ENCODE measurements around the gene MYDGF. TPM values are rescaled to one million over a fixed set of nuclear protein-coding genes. Genes with fewer than 3 reads are reported as not detected.
A peak's percentile ranks its signal among the peaks of the same experiment; 100 is the strongest.
"Not testable (repeated sequence)": the region's sequence is repeated elsewhere in the genome, so short reads cannot be mapped to it uniquely, and the experiment has no call there.

MYDGF gene
- total and polyA plus RNA-seq, 3 experiments from 2014 or later, result 83.2 to 146 (median 88.6) TPM

GRCh38 chr19:4689403-4689802, 19.3 kb upstream of the MYDGF start:
- H3K27ac Mint-ChIP-seq, result no peak overlapping the region
- H3K27me3 ChIP-seq (ENCODE audit: insufficient read depth, low read length, poor library complexity, severe bottlenecking), result no peaks in the 10 kb centered on the region
- H3K27ac ChIP-seq (ENCODE audit: low read depth, low read length), result no peak overlapping the region
- peaks cover under 1 to 71% (median 14%) of the 10 kb centered on the region in 3 donors for H3K36me3 Mint-ChIP-seq
- POLR2A ChIA-PET, result no interaction called here
- no peak for DNase-seq
- CTCF ChIA-PET, result interaction anchor here (1.5 kb wide), 1 partner anchor 12 kb away, joined by 3 read pairs; no protein-coding TSS in a partner anchor
- H3K9me3 ChIP-seq (ENCODE audit: low read length), result no peaks in the 10 kb centered on the region
- no peaks in the 10 kb centered on the region for H3K4me1 ChIP-seq (ENCODE audit: insufficient read depth, low read length)
- H3K4me3 Mint-ChIP-seq, result no peak overlapping the region
- no peaks in the 10 kb centered on the region for H3K27me3 Mint-ChIP-seq
- H3K4me3 ChIP-seq (ENCODE audit: low read length), result no peak overlapping the region
- H3K36me3 ChIP-seq (ENCODE audit: insufficient read depth, low read length), result peaks cover 33% of the 10 kb centered on the region
- no peaks in the 10 kb centered on the region for H3K4me1 Mint-ChIP-seq
- H3K9me3 Mint-ChIP-seq, result no peaks in the 10 kb centered on the region

- H3K4me3 Mint-ChIP-seq, result no peak overlapping the region
- no peak overlapping the region for H3K4me3 ChIP-seq (ENCODE audit: low read length)
- no peak for DNase-seq
- no peaks in the 10 kb centered on the region for H3K4me1 Mint-ChIP-seq
- H3K4me1 ChIP-seq (ENCODE audit: insufficient read depth, low read length), result no peaks in the 10 kb centered on the region
- CTCF ChIA-PET, result interaction anchor here (1.5 kb wide), 1 partner anchor 11 kb away, joined by 3 read pairs; no protein-coding TSS in a partner anchor
- H3K9me3 Mint-ChIP-seq, result no peaks in the 10 kb centered on the region
- H3K36me3 ChIP-seq (ENCODE audit: insufficient read depth, low read length), result peaks cover 25% of the 10 kb centered on the region
- H3K36me3 Mint-ChIP-seq, result peaks cover 0 to 71% (median 7%) of the 10 kb centered on the region in 3 donors
- H3K27ac Mint-ChIP-seq, result no peak overlapping the region
- no peak overlapping the region for H3K27ac ChIP-seq (ENCODE audit: low read depth, low read length)
- no peaks in the 10 kb centered on the region for H3K27me3 ChIP-seq (ENCODE audit: insufficient read depth, low read length, poor library complexity, severe bottlenecking)
- no peaks in the 10 kb centered on the region for H3K27me3 Mint-ChIP-seq
- H3K9me3 ChIP-seq (ENCODE audit: low read length), result no peaks in the 10 kb centered on the region
- POLR2A ChIA-PET, result interaction anchor here (0.5 kb wide), 1 partner anchor 141 kb away, joined by 3 read pairs; no protein-coding TSS in a partner anchor
Observed at GRCh38 chr19:4688587-4688986, 18.4 kb upstream of the MYDGF start.

GRCh38 chr19:4687396-4687795, 17.3 kb upstream of the MYDGF start:
- H3K27me3 Mint-ChIP-seq, result no peaks in the 10 kb centered on the region
- H3K4me3 Mint-ChIP-seq, result no peak overlapping the region
- H3K27ac Mint-ChIP-seq, result no peak overlapping the region
- peaks cover 0 to 64% (median 7%) of the 10 kb centered on the region in 3 donors for H3K36me3 Mint-ChIP-seq
- Histone ChIP-seq H3K27ac (ENCODE audit: low read depth, low read length) (no peak overlapping the region), H3K4me3 (ENCODE audit: low read length) (no peak overlapping the region), H3K4me1 (ENCODE audit: insufficient read depth, low read length) (no peaks in the 10 kb centered on the region), H3K9me3 (ENCODE audit: low read length) (no peaks in the 10 kb centered on the region), H3K27me3 (ENCODE audit: insufficient read depth, low read length, poor library complexity, severe bottlenecking) (no peaks in the 10 kb centered on the region), H3K36me3 (ENCODE audit: insufficient read depth, low read length) (peaks cover 15% of the 10 kb centered on the region)
- CTCF ChIA-PET, result no interaction called here
- DNase-seq, result no peak
- POLR2A ChIA-PET, result no interaction called here
- H3K9me3 Mint-ChIP-seq, result no peaks in the 10 kb centered on the region
- no peaks in the 10 kb centered on the region for H3K4me1 Mint-ChIP-seq

GRCh38 chr19:4686700-4687099, 16.6 kb upstream of the MYDGF start:
- Mint-ChIP-seq H3K9me3 (no peaks in the 10 kb centered on the region), H3K27ac (no peak overlapping the region), H3K4me1 (no peaks in the 10 kb centered on the region), H3K36me3 (peaks cover 0 to 62% (median 5%) of the 10 kb centered on the region in 3 donors), H3K27me3 (no peaks in the 10 kb centered on the region), H3K4me3 (no peak overlapping the region)
- Histone ChIP-seq H3K36me3 (ENCODE audit: insufficient read depth, low read length) (peaks cover 8% of the 10 kb centered on the region), H3K27me3 (ENCODE audit: insufficient read depth, low read length, poor library complexity, severe bottlenecking) (no peaks in the 10 kb centered on the region), H3K9me3 (ENCODE audit: low read length) (no peaks in the 10 kb centered on the region), H3K27ac (ENCODE audit: low read depth, low read length) (no peak overlapping the region), H3K4me1 (ENCODE audit: insufficient read depth, low read length) (no peaks in the 10 kb centered on the region), H3K4me3 (ENCODE audit: low read length) (no peak overlapping the region)
- no peak for DNase-seq
- ChIA-PET CTCF (no interaction called here), POLR2A (no interaction called here)

- Mint-ChIP-seq H3K4me3 (no peak overlapping the region), H3K9me3 (no peaks in the 10 kb centered on the region), H3K4me1 (no peaks in the 10 kb centered on the region), H3K36me3 (peaks cover 0 to 55% (median 0%) of the 10 kb centered on the region in 3 donors), H3K27me3 (no peaks in the 10 kb centered on the region), H3K27ac (peak overlapping the region in 2 of 8 donors; percentile 17 to 79)
- no peak overlapping the region for H3K27ac ChIP-seq (ENCODE audit: low read depth, low read length)
- peaks cover 4% of the 10 kb centered on the region for H3K36me3 ChIP-seq (ENCODE audit: insufficient read depth, low read length)
- no peaks in the 10 kb centered on the region for H3K4me1 ChIP-seq (ENCODE audit: insufficient read depth, low read length)
- ChIA-PET CTCF (no interaction called here), POLR2A (no interaction called here)
- H3K4me3 ChIP-seq (ENCODE audit: low read length), result no peak overlapping the region
- H3K27me3 ChIP-seq (ENCODE audit: insufficient read depth, low read length, poor library complexity, severe bottlenecking), result no peaks in the 10 kb centered on the region
- H3K9me3 ChIP-seq (ENCODE audit: low read length), result no peaks in the 10 kb centered on the region
- no peak for DNase-seq
Observed at GRCh38 chr19:4684312-4685095, 14.4 kb upstream of the MYDGF start.

GRCh38 chr19:4682417-4683200, 12.5 kb upstream of the MYDGF start:
- Mint-ChIP-seq H3K4me3 (no peak overlapping the region), H3K4me1 (no peaks in the 10 kb centered on the region), H3K36me3 (peaks cover 0 to 54% (median 2%) of the 10 kb centered on the region in 3 donors), H3K27ac (no peak overlapping the region), H3K9me3 (no peaks in the 10 kb centered on the region), H3K27me3 (no peaks in the 10 kb centered on the region)
- H3K9me3 ChIP-seq (ENCODE audit: low read length), result no peaks in the 10 kb centered on the region
- ChIA-PET CTCF (no interaction called here), POLR2A (no interaction called here)
- no peaks in the 10 kb centered on the region for H3K36me3 ChIP-seq (ENCODE audit: insufficient read depth, low read length)
- no peak for DNase-seq
- H3K4me3 ChIP-seq (ENCODE audit: low read length), result no peak overlapping the region
- H3K4me1 ChIP-seq (ENCODE audit: insufficient read depth, low read length), result no peaks in the 10 kb centered on the region
- H3K27ac ChIP-seq (ENCODE audit: low read depth, low read length), result no peak overlapping the region
- H3K27me3 ChIP-seq (ENCODE audit: insufficient read depth, low read length, poor library complexity, severe bottlenecking), result no peaks in the 10 kb centered on the region

- H3K9me3 Mint-ChIP-seq; H3K36me3 ChIP-seq (ENCODE audit: insufficient read depth, low read length); H3K27me3 Mint-ChIP-seq; POLR2A ChIA-PET; H3K9me3 ChIP-seq (ENCODE audit: low read length); H3K27ac ChIP-seq (ENCODE audit: low read depth, low read length); DNase-seq; H3K4me3 ChIP-seq (ENCODE audit: low read length); H3K27me3 ChIP-seq (ENCODE audit: insufficient read depth, low read length, poor library complexity, severe bottlenecking); H3K4me1 Mint-ChIP-seq; H3K4me1 ChIP-seq (ENCODE audit: insufficient read depth, low read length); H3K4me3 Mint-ChIP-seq: not testable (repeated sequence)
- peak overlapping the region in 1 of 8 donors; percentile 79 for H3K27ac Mint-ChIP-seq
- CTCF ChIA-PET, result interaction anchor here (1.5 kb wide), 1 partner anchor 44 kb away, joined by 3 read pairs; no protein-coding TSS in a partner anchor
- peaks cover 0 to 53% (median 3%) of the 10 kb centered on the region in 3 donors for H3K36me3 Mint-ChIP-seq
Observed at GRCh38 chr19:4680021-4680420, 9.9 kb upstream of the MYDGF start.

Data from CD8-positive, alpha-beta memory T cell (primary cell).